Body of pancreas (tissue), 4 donors: ENCODE data around the gene SCTR. TPM values are rescaled to one million over a fixed set of nuclear protein-coding genes. Genes with fewer than 3 reads are reported as not detected.
A peak's percentile ranks its signal among the peaks of the same experiment; 100 is the strongest.

Experiments
- ATAC-seq: fragments of 150-250 bp; one replicate; pipeline ENCODE4 v1.9.1; 2016
- DNase-seq, 4 donors: peaks; one replicate each; pipeline ENCODE4 v3.0.0-alpha.2; 2019
- H3K27ac ChIP-seq, 4 donors: fragments of 200-600 bp; sonication (generic); 1 replicate in 3 of 4; 2 replicates in 1 of 4; pipeline versions ENCODE4 v1.5.1 to v1.6.1; 2016 to 2019; ENCODE audit warnings: mild to moderate bottlenecking in 1 of 4, mixed read lengths in 1 of 4, moderate library complexity in 1 of 4
- H3K27me3 ChIP-seq, 2 donors: fragments of 200-600 bp; sonication (generic); one replicate each; pipeline ENCODE4 v1.6.0; 2016; ENCODE audit warnings: mild to moderate bottlenecking in 1 of 2
- H3K36me3 ChIP-seq, 2 donors: fragments of 200-600 bp; sonication (generic); replicated peaks in 1 of 2; 2 replicates each; pipeline ENCODE4 v1.5.1; 2016; ENCODE audit warnings: low read depth in 2 of 2; ENCODE audit not compliant: insufficient read depth in 1 of 2
- H3K4me1 ChIP-seq: fragments of 200-600 bp; sonication (generic); one replicate; pipeline ENCODE4 v1.6.0; 2016
- H3K4me3 ChIP-seq, 2 donors: fragments of 200-600 bp; sonication (generic); 1 replicate in 1 of 2; 2 replicates in 1 of 2; pipeline ENCODE4 v1.5.1; 2016 to 2019
- H3K9me3 ChIP-seq, 3 donors: fragments of 200-600 bp; sonication (generic); 1 replicate in 2 of 3; 2 replicates in 1 of 3; pipeline ENCODE4 v1.5.1; 2016
- POLR2A ChIP-seq, 3 donors: fragments of 450-650 bp; IDR thresholded peaks; one replicate each; pipeline ENCODE4 v1.6.1; 2016; ENCODE audit warnings: antibody characterized with exemption in 3 of 3, mild to moderate bottlenecking in 2 of 3
- WGBS, 2 donors: methylation state at CpG; one replicate each; pipeline ENCODE4 v1.1.5; 2017; 5-methylcytosine and 5-hydroxymethylcytosine counted together
- intact Hi-C: fragments of 100-400 bp; cut with DNase I; formaldehyde crosslinking; loops from one replicate; pipeline ENCODE4 v1.15.1; 2023
- total RNA-seq, 2 donors: library from RNA; depleted of rRNA; stranded (reverse); fragments of >200 nt; gene quantifications; one replicate each; pipeline ENCODE4 v1.1.0, GENCODE V29; 2016
- TF ChIP-seq, protein P1 (sequence below), 7 experiments: fragments of 450-650 bp in 4 of 7; fragments of 200-600 bp in 3 of 7; sonication (generic) in 3 of 7; IDR thresholded peaks; one replicate each; pipeline ENCODE4 v1.5.1; 2016 to 2019; ENCODE audit warnings: antibody characterized with exemption in 7 of 7

The SCTR gene
- total RNA-seq, 2 donors from 2014 or later, result 69.0 to 183 TPM

DNA sequence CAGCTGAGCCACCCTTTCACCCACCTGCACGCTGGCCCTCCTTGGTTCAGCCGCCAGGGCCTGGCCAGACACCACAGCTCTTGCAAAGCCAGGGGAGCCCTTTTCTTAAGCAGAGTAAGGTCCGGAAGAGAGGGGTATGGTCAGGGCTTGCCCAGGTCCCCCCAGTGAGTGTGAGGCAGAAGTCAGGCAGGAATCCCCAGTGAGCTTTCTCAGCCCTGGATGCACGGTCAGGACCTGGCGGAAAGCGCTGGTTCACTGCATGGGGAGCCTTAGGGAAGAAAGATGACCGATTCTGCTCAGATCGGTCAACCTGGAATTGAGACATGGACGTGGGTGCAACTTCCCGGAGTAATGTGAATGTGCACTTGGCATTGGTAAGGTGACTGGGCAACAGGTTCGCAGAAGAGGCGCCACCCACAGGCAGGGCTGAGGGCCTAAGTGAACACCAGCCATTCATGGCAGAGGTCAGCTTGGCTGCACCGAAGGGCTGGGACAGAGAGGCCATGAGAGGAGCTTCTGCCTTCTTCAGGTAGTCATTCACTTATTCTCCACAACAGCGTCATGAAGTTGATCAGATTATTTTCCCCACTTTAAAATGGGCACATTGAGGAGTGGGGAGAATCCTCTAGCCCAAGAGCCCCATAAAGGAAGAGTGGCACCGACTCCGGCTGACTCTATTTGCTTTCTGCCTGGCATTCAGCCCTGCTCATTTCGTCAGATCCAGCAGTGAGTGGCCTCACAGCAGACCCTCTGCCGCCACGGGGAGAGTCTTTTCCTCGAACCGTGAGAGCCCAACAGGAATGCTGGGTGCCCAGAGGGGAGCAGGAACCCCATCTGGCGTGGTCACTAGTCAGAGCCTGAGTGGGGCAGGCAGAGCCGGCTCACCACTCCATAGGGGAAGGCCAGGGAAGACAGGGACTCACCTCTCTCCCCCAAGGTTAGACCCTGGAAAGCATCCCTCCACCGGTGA is 35.8 kb downstream of the SCTR start:
- TF ChIP-seq, protein P1, sequence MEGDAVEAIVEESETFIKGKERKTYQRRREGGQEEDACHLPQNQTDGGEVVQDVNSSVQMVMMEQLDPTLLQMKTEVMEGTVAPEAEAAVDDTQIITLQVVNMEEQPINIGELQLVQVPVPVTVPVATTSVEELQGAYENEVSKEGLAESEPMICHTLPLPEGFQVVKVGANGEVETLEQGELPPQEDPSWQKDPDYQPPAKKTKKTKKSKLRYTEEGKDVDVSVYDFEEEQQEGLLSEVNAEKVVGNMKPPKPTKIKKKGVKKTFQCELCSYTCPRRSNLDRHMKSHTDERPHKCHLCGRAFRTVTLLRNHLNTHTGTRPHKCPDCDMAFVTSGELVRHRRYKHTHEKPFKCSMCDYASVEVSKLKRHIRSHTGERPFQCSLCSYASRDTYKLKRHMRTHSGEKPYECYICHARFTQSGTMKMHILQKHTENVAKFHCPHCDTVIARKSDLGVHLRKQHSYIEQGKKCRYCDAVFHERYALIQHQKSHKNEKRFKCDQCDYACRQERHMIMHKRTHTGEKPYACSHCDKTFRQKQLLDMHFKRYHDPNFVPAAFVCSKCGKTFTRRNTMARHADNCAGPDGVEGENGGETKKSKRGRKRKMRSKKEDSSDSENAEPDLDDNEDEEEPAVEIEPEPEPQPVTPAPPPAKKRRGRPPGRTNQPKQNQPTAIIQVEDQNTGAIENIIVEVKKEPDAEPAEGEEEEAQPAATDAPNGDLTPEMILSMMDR (IDR thresholded peaks at IDR 0.05), result no peak
- H3K36me3 ChIP-seq, result no peaks in the 10 kb centered on the region
- no peaks in the 10 kb centered on the region for H3K27me3 ChIP-seq
- H3K9me3 ChIP-seq, result no peaks in the 10 kb centered on the region
- no peak overlapping the region for H3K4me3 ChIP-seq
- WGBS, 2 donors, result 53 to 58% methylated on average over 21 to 24 of the region's 24 CpGs
- intact Hi-C loops, result no loop called here
- H3K27ac ChIP-seq, result peak overlapping the region; percentile 87 to 97 (median 91)
- peaks cover 94% of the 10 kb centered on the region for H3K4me1 ChIP-seq
- ATAC-seq, result no peak
- DNase-seq, result peak; percentile 59 to 81 (median 74)

DNA sequence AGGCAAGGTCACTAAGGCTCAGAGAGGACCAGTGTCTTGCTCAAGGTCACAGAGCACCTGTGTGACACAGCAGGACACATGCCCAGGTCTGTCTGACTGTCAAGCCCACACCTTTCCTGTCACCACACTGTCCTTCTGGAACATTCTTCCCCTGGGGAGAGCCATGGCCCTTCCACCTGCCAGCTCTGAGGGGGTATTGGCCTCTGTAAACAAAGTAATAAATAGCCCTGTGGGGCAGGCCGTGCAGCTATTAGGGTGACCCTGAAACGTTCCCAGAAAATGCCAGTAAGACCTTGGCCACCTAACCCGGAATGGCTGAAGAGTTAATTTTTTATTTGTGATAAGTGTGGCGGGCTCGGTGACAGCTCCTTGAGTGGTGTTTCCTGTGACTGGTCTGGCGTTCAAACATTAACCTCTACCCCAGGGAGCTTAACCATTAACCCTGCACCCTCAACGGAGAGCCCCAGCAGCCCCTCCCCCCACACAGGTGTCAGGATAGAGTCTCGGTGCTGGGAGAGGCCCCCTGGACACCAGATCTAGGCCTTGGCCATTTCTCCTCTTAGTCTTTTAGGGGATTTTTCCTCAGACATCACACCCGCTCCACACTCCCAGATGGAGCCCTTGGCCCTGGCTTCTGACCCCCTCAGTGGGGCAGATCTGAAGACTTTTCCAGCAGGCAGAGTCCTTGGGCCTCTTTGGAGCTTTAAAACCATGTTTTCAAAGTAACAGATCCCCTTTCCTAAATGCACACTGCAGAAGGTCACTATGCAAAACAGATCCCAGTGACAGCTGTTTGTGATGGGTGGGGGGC is 36.6 kb downstream of the SCTR start:
- peaks cover 99% of the 10 kb centered on the region for H3K4me1 ChIP-seq
- no peak overlapping the region for H3K4me3 ChIP-seq
- DNase-seq, result peak; percentile 92 to 96 (median 96)
- H3K27me3 ChIP-seq, result no peaks in the 10 kb centered on the region
- H3K9me3 ChIP-seq, result no peaks in the 10 kb centered on the region
- H3K27ac ChIP-seq, result peak overlapping the region; percentile 87 to 97 (median 91)
- WGBS, 2 donors, result 8 to 13% methylated on average over 9 of the region's 9 CpGs
- no peaks in the 10 kb centered on the region for H3K36me3 ChIP-seq
- peak; percentile 88 for ATAC-seq
- intact Hi-C loops, result no loop called here
- TF ChIP-seq POLR2A (IDR thresholded peaks at IDR 0.05), result no peak
- TF ChIP-seq, protein P1 (IDR thresholded peaks at IDR 0.05), result no peak

DNA sequence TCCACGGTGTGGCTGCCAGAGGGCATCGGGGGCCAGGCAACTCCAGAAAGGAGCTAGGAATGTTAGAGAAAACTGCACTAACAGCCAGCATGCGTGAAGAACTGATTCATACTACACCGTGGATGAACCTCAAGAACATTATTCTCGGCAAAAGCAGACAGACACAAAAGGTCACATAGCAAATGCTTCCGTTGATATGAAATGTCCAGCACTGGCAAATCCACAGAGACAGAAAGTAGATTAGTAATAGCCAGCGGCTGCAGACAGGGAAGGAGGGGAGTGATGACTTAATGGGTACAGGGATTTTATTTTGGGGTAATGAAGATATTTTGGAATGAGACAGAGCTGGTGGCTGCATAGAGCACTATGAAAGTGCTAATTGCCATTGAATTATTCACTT is 37.4 kb downstream of the SCTR start:
- Histone ChIP-seq H3K4me3 (no peak overlapping the region), H3K27ac (peak overlapping the region; percentile 87 to 97 (median 91)), H3K4me1 (peaks cover 100% of the 10 kb centered on the region), H3K36me3 (no peaks in the 10 kb centered on the region), H3K9me3 (no peaks in the 10 kb centered on the region), H3K27me3 (no peaks in the 10 kb centered on the region)
- WGBS, 2 donors, result 20 to 21% methylated on average over 7 of the region's 7 CpGs
- intact Hi-C loops, result no loop called here
- no peak for ATAC-seq
- TF ChIP-seq, protein P1 (IDR thresholded peaks at IDR 0.05), result no peak
- no peak for TF ChIP-seq POLR2A (IDR thresholded peaks at IDR 0.05)
- no peak for DNase-seq

DNA sequence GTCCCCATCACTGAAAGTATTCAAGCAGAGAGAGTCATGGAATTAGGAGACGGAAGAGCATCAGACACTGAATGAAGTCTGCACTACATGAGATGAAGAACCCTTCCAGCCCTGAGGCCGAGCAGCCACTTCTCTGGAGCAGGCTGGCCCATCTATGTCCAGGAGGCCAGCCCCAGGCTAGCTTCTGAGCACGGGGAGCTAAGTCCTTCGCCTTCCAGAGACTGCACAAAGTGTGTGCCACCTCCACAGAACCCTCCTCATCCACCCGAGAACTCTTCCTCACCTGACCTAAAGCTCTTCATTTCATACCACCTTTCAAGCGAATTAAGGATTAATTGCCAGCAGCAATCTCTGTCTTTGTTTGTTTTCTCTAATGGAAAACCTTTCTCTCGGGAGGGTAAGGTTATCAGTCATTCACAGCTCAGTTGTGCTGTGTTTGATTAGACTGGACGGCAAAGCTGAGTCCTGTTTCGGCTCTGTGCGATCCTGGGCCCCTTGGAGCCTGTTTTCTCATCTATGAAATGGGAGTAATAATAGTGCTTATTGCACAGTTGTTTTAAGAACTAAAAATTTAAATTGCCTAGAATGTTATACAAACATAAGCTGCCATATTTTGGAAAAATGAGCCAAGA is 38.0 kb downstream of the SCTR start:
- WGBS, 2 donors, result 26 to 38% methylated on average over 10 of the region's 10 CpGs
- peaks cover 100% of the 10 kb centered on the region for H3K4me1 ChIP-seq
- intact Hi-C loops, result no loop called here
- DNase-seq, result peak in 1 of 4 donors; percentile 25
- TF ChIP-seq POLR2A (IDR thresholded peaks at IDR 0.05), result no peak
- TF ChIP-seq, protein P1 (IDR thresholded peaks at IDR 0.05), result no peak
- no peaks in the 10 kb centered on the region for H3K36me3 ChIP-seq
- H3K27me3 ChIP-seq, result no peaks in the 10 kb centered on the region
- H3K27ac ChIP-seq, result peak overlapping the region; percentile 87 to 97 (median 91)
- no peak overlapping the region for H3K4me3 ChIP-seq
- ATAC-seq, result no peak
- H3K9me3 ChIP-seq, result no peaks in the 10 kb centered on the region
